ENCODE data around the gene GATAD1. TPM values are rescaled to one million over a fixed set of nuclear protein-coding genes. Genes with fewer than 3 reads are reported as not detected.
A peak's percentile ranks its signal among the peaks of the same experiment; 100 is the strongest.

GATAD1 gene, protein sequence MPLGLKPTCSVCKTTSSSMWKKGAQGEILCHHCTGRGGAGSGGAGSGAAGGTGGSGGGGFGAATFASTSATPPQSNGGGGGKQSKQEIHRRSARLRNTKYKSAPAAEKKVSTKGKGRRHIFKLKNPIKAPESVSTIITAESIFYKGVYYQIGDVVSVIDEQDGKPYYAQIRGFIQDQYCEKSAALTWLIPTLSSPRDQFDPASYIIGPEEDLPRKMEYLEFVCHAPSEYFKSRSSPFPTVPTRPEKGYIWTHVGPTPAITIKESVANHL
- total RNA-seq (2021; fragmentation: NEBNext Ultra II Directional; extraction: Animal tissue kit (Norgen Biotek cat#: 25700)) (31.6 and 34.7 TPM in 2 replicates), polyA plus RNA-seq (2011; rRNA removed) (14.9 and 17.1 TPM in 2 replicates), polyA minus RNA-seq (2011; rRNA and poly(A)+ RNA removed) (22.8 and 27.1 TPM in 2 replicates)
- polyA plus RNA-seq (2011; cell fraction: cytosol; rRNA removed): 27.9 TPM
- polyA plus RNA-seq (2011; cell fraction: nucleus; rRNA removed): 16.4 TPM
- 16.6 to 30.4 TPM (median 20.4 TPM) in 4 replicates for polyA plus RNA-seq (2012, experiment 1 of 2)
- 6.6 TPM for polyA plus RNA-seq (2012, experiment 2 of 2)
- 31.1 TPM for polyA plus RNA-seq (2013, experiment 1 of 2)
- polyA plus RNA-seq (2013, experiment 2 of 2): 27.8 TPM
- polyA minus RNA-seq (2011; cell fraction: cytosol; rRNA and poly(A)+ RNA removed): 23.3 TPM
- polyA minus RNA-seq (2011; cell fraction: nucleus; rRNA and poly(A)+ RNA removed): 59.2 TPM
- long read RNA-seq, experiment 1, transcript GATAD1-201 (5 exons, 3,962 nt): major isoform, 7 of 27 reads
- long read RNA-seq, experiment 1, partial matches to known transcripts: 15 of 27 reads
- long read RNA-seq, experiment 1, other reads (novel, unspliced or antisense): 4 of 27 reads
- long read RNA-seq, experiment 2, partial matches to known transcripts: 4 of 6 reads
- long read RNA-seq, experiment 2, other reads (novel, unspliced or antisense): 1 of 6 reads

DNA sequence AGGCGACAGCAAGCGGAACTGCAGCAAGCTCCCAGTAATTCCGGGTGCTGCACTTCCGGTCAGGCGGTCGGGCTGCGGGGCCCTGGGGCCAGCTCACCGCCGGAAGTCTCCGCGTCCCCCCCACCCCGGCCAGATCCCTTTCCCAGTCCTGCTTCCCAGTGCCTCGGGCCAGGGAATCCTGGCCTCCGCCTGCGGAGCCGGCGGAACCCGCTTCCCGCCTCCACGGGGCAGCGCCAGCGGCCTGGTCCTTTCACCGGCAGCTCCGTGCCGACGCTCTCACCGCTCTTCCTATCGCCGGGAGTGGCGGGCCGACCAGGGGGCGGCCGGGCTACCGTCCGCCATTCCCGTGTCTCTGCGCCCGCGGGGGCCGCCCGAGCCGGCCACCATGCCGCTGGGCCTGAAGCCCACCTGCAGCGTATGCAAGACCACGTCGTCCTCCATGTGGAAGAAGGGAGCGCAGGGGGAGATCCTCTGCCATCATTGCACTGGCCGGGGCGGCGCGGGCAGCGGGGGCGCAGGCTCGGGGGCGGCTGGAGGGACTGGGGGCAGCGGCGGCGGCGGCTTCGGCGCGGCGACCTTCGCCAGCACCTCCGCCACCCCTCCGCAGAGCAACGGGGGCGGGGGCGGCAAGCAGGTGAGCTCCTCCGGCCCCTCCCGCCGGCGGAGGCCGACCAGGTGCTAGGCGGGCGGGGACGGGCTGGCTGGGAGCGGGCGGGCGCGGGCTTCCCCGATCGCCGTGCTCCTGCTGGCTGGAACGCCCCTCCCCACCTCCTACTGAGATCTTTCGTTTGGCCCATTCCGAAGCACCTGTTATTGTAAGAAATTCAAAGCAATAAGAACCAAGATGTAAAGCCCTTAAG lies at the start of gene GATAD1:
GATAD1 (plus strand) TSS at position 138 of the 860 bp plus-strand sequence; CDS start at position 386, 248 bp downstream.
- Histone ChIP-seq H4K5ac (ENCODE audit: insufficient read length, low read depth, low read length) (peak within 1 kb of the TSS; percentile 96), H4K20me1 (replicated peaks in 1 of 2; ENCODE audit: control insufficient read depth in 1 of 2, insufficient read depth in 2 of 2, low read length in 2 of 2) (peaks cover 2 to 5% of the 10 kb centered on the region in 2 experiments), H2BK5ac (ENCODE audit: low read depth, low read length) (peak within 1 kb of the TSS; percentile 89), H2BK15ac (ENCODE audit: low read length) (no peak within 1 kb of the TSS), H3K4me3 (ENCODE audit: extremely low read depth in 1 of 4, insufficient read depth in 2 of 4, low read depth in 3 of 4, low read length in 4 of 4) (peak within 1 kb of the TSS; percentile 67 to 94 (median 89)), H4K8ac (ENCODE audit: extremely low read depth, insufficient read depth, low read length) (peak within 1 kb of the TSS; percentile 98), H3K27me3 (replicated peaks in 1 of 4; ENCODE audit: control insufficient read depth in 3 of 4, extremely low read depth in 1 of 4, insufficient read depth in 3 of 4, low read length in 3 of 4) (no peaks in the 10 kb centered on the region), H3K27ac (ENCODE audit: low read depth, low read length) (peak within 1 kb of the TSS; percentile 95), H3K23me2 (ENCODE audit: low read depth, low read length) (peaks cover 3% of the 10 kb centered on the region; the same call in 1 of the 2 replicates), H3K9ac (replicated peaks in 1 of 4; ENCODE audit: extremely low read depth in 1 of 4, low read depth in 3 of 4, low read length in 3 of 4) (peak within 1 kb of the TSS; percentile 65 to 97 (median 96)), H3K4ac (replicated peaks; ENCODE audit: insufficient read length, low read depth, low read length) (peak within 1 kb of the TSS; percentile 69), H3K23ac (ENCODE audit: insufficient read length) (no peak within 1 kb of the TSS), H3K14ac (ENCODE audit: insufficient read length) (no peak within 1 kb of the TSS), H3K79me2 (ENCODE audit: control insufficient read depth in 1 of 2, insufficient read depth in 2 of 2, low read length in 2 of 2) (peaks cover 0 to 20% of the 10 kb centered on the region in 2 experiments; a peak in 2 of 4 replicates), H2BK12ac (ENCODE audit: low read depth, low read length) (no peak within 1 kb of the TSS), H3K4me2 (ENCODE audit: insufficient read depth in 1 of 2, low read depth in 2 of 2, low read length in 2 of 2) (peak within 1 kb of the TSS; percentile 76 to 77), H3K4me1 (replicated peaks in 1 of 4; ENCODE audit: control insufficient read depth in 3 of 4, insufficient read depth in 4 of 4, low read length in 3 of 4) (no peaks in the 10 kb centered on the region), H2BK20ac (ENCODE audit: low read length) (no peak within 1 kb of the TSS), H3K36me3 (ENCODE audit: control insufficient read depth in 2 of 4, insufficient read depth in 4 of 4, low read length in 3 of 4) (peaks cover 7 to 38% (median 27%) of the 10 kb centered on the region in 4 experiments), H2AFZ (ENCODE audit: low read length) (peak within 1 kb of the TSS; percentile 94), H3K79me1 (ENCODE audit: low read depth, low read length) (no peaks in the 10 kb centered on the region; the same call in 1 of the 2 replicates), H4K91ac (replicated peaks; ENCODE audit: insufficient read length, low read length) (peak within 1 kb of the TSS; percentile 64), H3K18ac (ENCODE audit: extremely low read depth, low read length) (peak within 1 kb of the TSS; percentile 81; the same call in 1 of the 2 replicates), H3K9me3 (ENCODE audit: insufficient read depth in 2 of 2, low read depth in 1 of 2, low read length in 1 of 2) (no peaks in the 10 kb centered on the region), H2BK120ac (replicated peaks; ENCODE audit: low read depth, low read length) (no peak within 1 kb of the TSS), H3K56ac (replicated peaks; ENCODE audit: insufficient read length, low read depth, low read length) (peak within 1 kb of the TSS; percentile 82), H2AK5ac (ENCODE audit: low read depth, low read length) (no peak within 1 kb of the TSS)
- FAIRE-seq (no peak), DNase-seq (ENCODE audit: low read depth in 1 of 2, low spot score in 2 of 2) (peak; percentile 85 to 90)
- ChIA-PET CTCF (ENCODE audit: partially characterized antibody) (interaction anchor here (0.7 to 6.4 kb wide), 37 partner anchors 10 to 605 kb away, joined by 3 to 159 read pairs (median 4); partner anchors contain the start of genes ANKIB1, CYP51A1 and KRIT1), POLR2A (ENCODE audit: partially characterized antibody) (interaction anchor here (0.6 to 3.1 kb wide), 31 partner anchors 10 to 545 kb away, joined by 3 to 34 read pairs (median 4); partner anchors contain the start of genes ANKIB1, CYP51A1, KRIT1 and LRRD1)
- 2% methylated on average over 74 of the region's 87 CpGs; no CpG with 5 or more reads in 1 of the 2 experiments for whole genome bisulfite sequencing, 2 experiments (ENCODE audit: extremely low coverage in 1 of 2, insufficient coverage in 1 of 2, insufficient read length in 1 of 2, insufficient replicate concordance in 2 of 2, low coverage in 1 of 2, low lambda C conversion rate in 2 of 2, missing lambda C conversion rate in 1 of 2)
- TF ChIP-seq, protein P1, sequence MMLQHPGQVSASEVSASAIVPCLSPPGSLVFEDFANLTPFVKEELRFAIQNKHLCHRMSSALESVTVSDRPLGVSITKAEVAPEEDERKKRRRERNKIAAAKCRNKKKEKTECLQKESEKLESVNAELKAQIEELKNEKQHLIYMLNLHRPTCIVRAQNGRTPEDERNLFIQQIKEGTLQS (IDR thresholded peaks at IDR 0.05; ENCODE audit: insufficient read depth, low read depth, low read length): no peak
- TF ChIP-seq NRF1 (IDR thresholded peaks at IDR 0.05; ENCODE audit: low read depth, low read length): no peak
- 0 out of 2 replicates have a peak, but pooled peaks have one; percentile 2 for TF ChIP-seq TCF12 (IDR thresholded peaks at IDR 0.05; ENCODE audit: low read depth, low read length)
- TF ChIP-seq RBBP5 (IDR thresholded peaks at IDR 0.05; ENCODE audit: borderline replicate concordance, low read depth, low read length): peak; percentile 95; the same call in 1 of the 2 replicates
- peak; percentile 88 for TF ChIP-seq TAF1 (IDR thresholded peaks at IDR 0.05; ENCODE audit: low read depth, low read length)
- TF ChIP-seq SIRT6 (IDR thresholded peaks at IDR 0.05; ENCODE audit: low read length): no peak
